ENCODE data around the gene EPX. TPM values are rescaled to one million over a fixed set of nuclear protein-coding genes. Genes with fewer than 3 reads are reported as not detected.

Gene EPX
- total RNA-seq, 2 experiments from 2014 or later = not detected

GRCh38 chr17:58219007-58219788 is 26.7 kb downstream of the EPX start, which contains the start of gene MKS1:
MKS1 (minus strand) TSS chr17:58219255; CDS start chr17:58219230, 25 bp downstream.
- H3K9me3 Mint-ChIP-seq = no peaks in the 10 kb centered on the region
- intact Hi-C loops (cut with micrococcal nuclease) = no loop called here
- ATAC-seq = peak; percentile 99
- TF ChIP-seq CTCF (IDR thresholded peaks at IDR 0.05) = peak; percentile 76
- H3K4me3 Mint-ChIP-seq = peak within 1 kb of the TSS; percentile 86
- H3K4me1 Mint-ChIP-seq (ENCODE audit: low read depth) = peaks cover 27% of the 10 kb centered on the region
- peak within 1 kb of the TSS; percentile 97 for H3K27ac Mint-ChIP-seq
- ChIA-PET POLR2A (interaction anchor here (0.6 to 1.9 kb wide), 10 partner anchors 9 to 213 kb away, joined by 3 to 5 read pairs (median 4); partner anchors contain the start of gene SRSF1), CTCF (interaction anchor here (0.9 to 2.2 kb wide), 6 partner anchors 19 to 219 kb away, joined by 3 to 8 read pairs (median 4); no protein-coding TSS in a partner anchor)
- peak; percentile 98 for DNase-seq
- no peaks in the 10 kb centered on the region for H3K36me3 Mint-ChIP-seq (ENCODE audit: low read depth)
- H3K27me3 Mint-ChIP-seq = no peaks in the 10 kb centered on the region

- H3K4me1 Mint-ChIP-seq (ENCODE audit: low read depth) = peaks cover 31% of the 10 kb centered on the region
These were observed 27.3 kb downstream of the EPX start for GRCh38 chr17:58219789-58220183.

GRCh38 chr17:58224315-58224714 is 31.8 kb downstream of the EPX start:
- Mint-ChIP-seq H3K27ac (no peak overlapping the region), H3K4me3 (no peak overlapping the region), H3K36me3 (ENCODE audit: low read depth) (no peaks in the 10 kb centered on the region), H3K27me3 (peaks cover 9% of the 10 kb centered on the region), H3K4me1 (ENCODE audit: low read depth) (peaks cover 17% of the 10 kb centered on the region), H3K9me3 (no peaks in the 10 kb centered on the region)
- no peak for TF ChIP-seq CTCF (IDR thresholded peaks at IDR 0.05)
- intact Hi-C loops (cut with micrococcal nuclease) = no loop called here
- no peak for DNase-seq
- peak; percentile 61 for ATAC-seq
- ChIA-PET CTCF (interaction anchor here (0.9 to 1.4 kb wide), 4 partner anchors 14 to 224 kb away, joined by 3 to 6 read pairs (median 4); partner anchors contain the start of gene LPO), POLR2A (interaction anchor here (1.1 kb wide), 1 partner anchor 12 kb away, joined by 5 read pairs; no protein-coding TSS in a partner anchor)

More at GRCh38 chr17:58219789-58220183, 27.3 kb downstream of the EPX start:
- Mint-ChIP-seq H3K4me3 (peak overlapping the region; percentile 86), H3K27me3 (no peaks in the 10 kb centered on the region), H3K36me3 (ENCODE audit: low read depth) (no peaks in the 10 kb centered on the region), H3K9me3 (no peaks in the 10 kb centered on the region), H3K27ac (peak overlapping the region; percentile 97)
- no peak for DNase-seq
- TF ChIP-seq CTCF (IDR thresholded peaks at IDR 0.05) = no peak
- ChIA-PET POLR2A (interaction anchor here (0.6 to 1.9 kb wide), 10 partner anchors 8 to 214 kb away, joined by 3 to 5 read pairs (median 4); partner anchors contain the start of gene SRSF1), CTCF (interaction anchor here (1.1 to 2.2 kb wide), 6 partner anchors 16 to 98 kb away, joined by 3 to 8 read pairs (median 4); no protein-coding TSS in a partner anchor)
- intact Hi-C loops (cut with micrococcal nuclease) = no loop called here
- no peak for ATAC-seq

- H3K4me3 Mint-ChIP-seq = no peak overlapping the region
- H3K36me3 Mint-ChIP-seq (ENCODE audit: low read depth) = no peaks in the 10 kb centered on the region
- ATAC-seq (no peak), DNase-seq (no peak)
- intact Hi-C loops (cut with micrococcal nuclease) = no loop called here
- H3K27ac Mint-ChIP-seq = no peak overlapping the region
- no peaks in the 10 kb centered on the region for H3K9me3 Mint-ChIP-seq
- POLR2A ChIA-PET = interaction anchor here (0.9 kb wide), 1 partner anchor 8 kb away, joined by 5 read pairs; no protein-coding TSS in a partner anchor
- H3K27me3 Mint-ChIP-seq = peaks cover 16% of the 10 kb centered on the region
- CTCF ChIA-PET = interaction anchor here (0.8 to 2.3 kb wide), 1 partner anchor 22 kb away, joined by 3 to 8 read pairs; no protein-coding TSS in a partner anchor
- peaks cover 11% of the 10 kb centered on the region for H3K4me1 Mint-ChIP-seq (ENCODE audit: low read depth)
- TF ChIP-seq CTCF (IDR thresholded peaks at IDR 0.05) = no peak
These were observed 35.2 kb downstream of the EPX start for GRCh38 chr17:58227733-58228132.
